ENCODE results near the gene OR6B1.

- TF ChIP-seq POLR2A (IDR thresholded peaks at IDR 0.05) (no peak), CTCF (IDR thresholded peaks at IDR 0.05) (no peak), EP300 (IDR thresholded peaks at IDR 0.05) (no peak)
Measured at GRCh38 chr7:143979998-143980397, 20.1 kb upstream of the OR6B1 start.
